Fibroblast of lung (primary cell): ENCODE measurements around the gene R3HDM4. TPM values are rescaled to one million over a fixed set of nuclear protein-coding genes. Genes with fewer than 3 reads are reported as not detected.

Source experiments
- DNase-seq, 2 donors: peaks; one replicate each; pipeline versions ENCODE4 v3.0.0 to v3.0.0-alpha.2; 2010; ENCODE audit warnings: low read depth in 2 of 2
- H2AFZ ChIP-seq: 2 replicates; pipeline ENCODE4 v1.5.1; 2012; ENCODE audit warnings: low read length, control low read depth, inconsistent platforms
- H3K27ac ChIP-seq: 2 replicates; pipeline ENCODE4 v1.5.1; 2011; ENCODE audit warnings: low read length, control low read depth; ENCODE audit not compliant: insufficient read depth
- H3K27me3 ChIP-seq: 2 replicates; pipeline ENCODE4 v1.5.1; 2011; ENCODE audit warnings: mild to moderate bottlenecking, low read length; ENCODE audit not compliant: control insufficient read depth, insufficient read depth
- H3K36me3 ChIP-seq: 2 replicates; pipeline ENCODE4 v1.5.1; 2011; ENCODE audit warnings: low read length; ENCODE audit not compliant: control insufficient read depth, insufficient read depth
- H3K4me1 ChIP-seq: 2 replicates; pipeline ENCODE4 v1.5.1; 2011; ENCODE audit warnings: low read length; ENCODE audit not compliant: control insufficient read depth, insufficient read depth; ENCODE audit errors: extremely low read depth
- H3K4me2 ChIP-seq: 2 replicates; pipeline ENCODE4 v1.5.1; 2011; ENCODE audit warnings: low read length, control low read depth; ENCODE audit not compliant: insufficient read depth; ENCODE audit errors: extremely low read depth
- H3K4me3 ChIP-seq, 4 experiments: fragments of 200-600 bp in 1 of 4; sonication (generic) in 1 of 4; replicated peaks in 1 of 4; 2 replicates each; pipeline ENCODE4 v1.5.1; 2011 to 2016; ENCODE audit warnings: low read length in 4 of 4, low read depth in 3 of 4, mild to moderate bottlenecking in 3 of 4, control low read depth in 2 of 4, inconsistent platforms in 1 of 4, mixed read lengths in 1 of 4; ENCODE audit not compliant: insufficient read depth in 1 of 4; ENCODE audit errors: control extremely low read depth in 1 of 4
- H3K79me2 ChIP-seq: 2 replicates; pipeline ENCODE4 v1.5.1; 2012; ENCODE audit warnings: mild to moderate bottlenecking, low read length, inconsistent platforms; ENCODE audit not compliant: control insufficient read depth, insufficient read depth
- H3K9ac ChIP-seq: 2 replicates; pipeline ENCODE4 v1.5.1; 2011; ENCODE audit warnings: mild to moderate bottlenecking, low read length, control low read depth; ENCODE audit not compliant: insufficient read depth
- H3K9me3 ChIP-seq: 2 replicates; pipeline ENCODE4 v1.5.1; 2012; ENCODE audit warnings: low read depth, low read length; ENCODE audit not compliant: control insufficient read depth, insufficient read depth
- H4K20me1 ChIP-seq: 2 replicates; pipeline ENCODE4 v1.5.1; 2011; ENCODE audit warnings: low read length; ENCODE audit not compliant: control insufficient read depth, insufficient read depth; ENCODE audit errors: extremely low read depth
- EZH2 ChIP-seq: IDR thresholded peaks from 2 replicates; pipeline ENCODE4 v1.5.1; 2012; ENCODE audit warnings: low read length, control low read depth, mild to moderate bottlenecking; ENCODE audit errors: missing control alignments
- polyA plus RNA-seq, 2 donors: library from polyadenylated mRNA; depleted of rRNA in 1 of 2; stranded (reverse) in 1 of 2; unstranded in 1 of 2; fragments of >200 nt; gene quantifications; 2 replicates each; pipeline ENCODE4 v1.2.1, GENCODE V29; 2011 to 2012; ENCODE audit warnings: missing spikeins in 1 of 2
- total RNA-seq: library from RNA; depleted of rRNA; stranded (reverse); fragments of >200 nt; gene quantifications from 2 replicates; pipeline ENCODE4 v1.2.1, GENCODE V29; 2014
- TF ChIP-seq, protein P1 (sequence below), 2 donors: IDR thresholded peaks in 1 of 2; conservative IDR thresholded peaks in 1 of 2; 1 replicate in 1 of 2; 2 replicates in 1 of 2; pipeline ENCODE4 v1.5.1; 2011 to 2012; ENCODE audit warnings: low read length in 2 of 2, control low read depth in 1 of 2, inconsistent platforms in 1 of 2, low read depth in 1 of 2, mild to moderate bottlenecking in 1 of 2

The R3HDM4 gene
- total and polyA plus RNA-seq, 2 donors (not counting 1 experiment from before 2014, with no cell fraction given), result 13.2 to 25.5 TPM

DNA sequence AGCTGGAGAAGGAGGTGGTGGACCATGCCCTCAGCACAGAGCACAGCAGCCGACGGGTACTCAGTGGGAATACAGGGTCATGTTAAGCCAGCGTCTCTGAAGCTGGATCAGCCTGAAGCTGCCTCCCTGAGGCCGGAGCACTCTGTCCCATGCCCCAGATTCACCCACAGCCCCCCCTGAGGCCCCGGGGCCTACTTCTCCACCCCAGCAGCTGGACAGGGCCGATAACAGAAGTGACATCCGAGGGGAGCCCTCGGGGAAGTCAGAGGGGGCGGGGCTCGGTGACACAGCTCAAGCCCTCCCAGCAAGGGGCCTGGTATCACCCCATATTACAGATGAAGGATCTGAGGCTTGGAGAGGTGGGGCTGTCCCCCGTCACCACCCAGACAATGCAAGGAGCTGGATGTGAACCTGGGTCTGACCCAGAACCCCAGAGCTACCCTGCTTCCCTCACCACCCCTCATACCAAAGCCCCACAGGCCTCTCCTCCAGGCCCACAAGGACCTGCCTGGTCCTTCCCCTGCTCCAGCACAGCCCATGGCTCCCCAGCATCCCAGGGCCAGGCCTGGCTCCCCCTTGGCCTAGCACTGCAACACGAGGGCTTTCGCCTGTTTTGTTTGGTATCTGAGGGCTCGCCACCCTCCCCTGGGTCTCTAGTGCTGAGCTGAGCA is 5.7 kb downstream of the R3HDM4 start:
- Histone ChIP-seq H3K27me3 (no peaks in the 10 kb centered on the region), H3K36me3 (no peaks in the 10 kb centered on the region), H3K79me2 (peaks cover 10% of the 10 kb centered on the region), H3K27ac (no peak overlapping the region), H3K4me3 (no peak overlapping the region), H3K4me1 (peaks cover 3% of the 10 kb centered on the region), H3K9ac (no peak overlapping the region), H4K20me1 (no peaks in the 10 kb centered on the region), H2AFZ (no peak overlapping the region), H3K4me2 (no peak overlapping the region), H3K9me3 (no peaks in the 10 kb centered on the region)
- TF ChIP-seq, protein P1, sequence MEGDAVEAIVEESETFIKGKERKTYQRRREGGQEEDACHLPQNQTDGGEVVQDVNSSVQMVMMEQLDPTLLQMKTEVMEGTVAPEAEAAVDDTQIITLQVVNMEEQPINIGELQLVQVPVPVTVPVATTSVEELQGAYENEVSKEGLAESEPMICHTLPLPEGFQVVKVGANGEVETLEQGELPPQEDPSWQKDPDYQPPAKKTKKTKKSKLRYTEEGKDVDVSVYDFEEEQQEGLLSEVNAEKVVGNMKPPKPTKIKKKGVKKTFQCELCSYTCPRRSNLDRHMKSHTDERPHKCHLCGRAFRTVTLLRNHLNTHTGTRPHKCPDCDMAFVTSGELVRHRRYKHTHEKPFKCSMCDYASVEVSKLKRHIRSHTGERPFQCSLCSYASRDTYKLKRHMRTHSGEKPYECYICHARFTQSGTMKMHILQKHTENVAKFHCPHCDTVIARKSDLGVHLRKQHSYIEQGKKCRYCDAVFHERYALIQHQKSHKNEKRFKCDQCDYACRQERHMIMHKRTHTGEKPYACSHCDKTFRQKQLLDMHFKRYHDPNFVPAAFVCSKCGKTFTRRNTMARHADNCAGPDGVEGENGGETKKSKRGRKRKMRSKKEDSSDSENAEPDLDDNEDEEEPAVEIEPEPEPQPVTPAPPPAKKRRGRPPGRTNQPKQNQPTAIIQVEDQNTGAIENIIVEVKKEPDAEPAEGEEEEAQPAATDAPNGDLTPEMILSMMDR (conservative IDR thresholded peaks at IDR 0.05 in 1 of 2, IDR thresholded peaks at IDR 0.05 in 1 of 2; ENCODE audit: low read depth in 1 of 2, low read length in 2 of 2), result no peak
- no peak for TF ChIP-seq EZH2
- DNase-seq, result no peak

DNA sequence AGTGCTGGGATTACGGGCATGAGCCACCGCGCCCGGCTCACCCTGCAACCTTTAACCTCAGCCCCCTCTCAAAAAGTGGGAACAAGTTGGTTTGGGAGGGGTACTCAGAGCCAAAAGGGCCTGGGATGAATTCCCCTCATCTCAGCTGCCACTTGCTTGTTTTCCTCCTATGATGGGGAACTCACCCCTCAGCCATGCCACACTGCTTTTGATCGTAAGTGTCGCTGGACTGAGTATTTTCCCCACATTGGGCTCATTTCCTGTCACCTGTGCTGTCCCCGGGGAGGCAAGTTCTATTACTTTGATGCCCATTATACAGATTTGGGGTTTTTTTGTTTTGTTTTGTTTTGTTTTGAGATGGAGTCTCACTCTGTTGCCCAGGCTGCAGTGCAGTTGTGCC is 6.5 kb downstream of the R3HDM4 start:
- Histone ChIP-seq H3K9me3 (no peaks in the 10 kb centered on the region), H3K36me3 (peaks cover 3% of the 10 kb centered on the region), H2AFZ (no peak overlapping the region), H3K27me3 (no peaks in the 10 kb centered on the region), H4K20me1 (no peaks in the 10 kb centered on the region), H3K27ac (no peak overlapping the region), H3K9ac (no peak overlapping the region), H3K4me1 (peaks cover 3% of the 10 kb centered on the region), H3K79me2 (peaks cover 8% of the 10 kb centered on the region), H3K4me2 (no peak overlapping the region), H3K4me3 (no peak overlapping the region)
- TF ChIP-seq, protein P1 (conservative IDR thresholded peaks at IDR 0.05 in 1 of 2, IDR thresholded peaks at IDR 0.05 in 1 of 2; ENCODE audit: low read depth in 1 of 2, low read length in 2 of 2), result no peak
- TF ChIP-seq EZH2, result no peak
- no peak for DNase-seq

DNA sequence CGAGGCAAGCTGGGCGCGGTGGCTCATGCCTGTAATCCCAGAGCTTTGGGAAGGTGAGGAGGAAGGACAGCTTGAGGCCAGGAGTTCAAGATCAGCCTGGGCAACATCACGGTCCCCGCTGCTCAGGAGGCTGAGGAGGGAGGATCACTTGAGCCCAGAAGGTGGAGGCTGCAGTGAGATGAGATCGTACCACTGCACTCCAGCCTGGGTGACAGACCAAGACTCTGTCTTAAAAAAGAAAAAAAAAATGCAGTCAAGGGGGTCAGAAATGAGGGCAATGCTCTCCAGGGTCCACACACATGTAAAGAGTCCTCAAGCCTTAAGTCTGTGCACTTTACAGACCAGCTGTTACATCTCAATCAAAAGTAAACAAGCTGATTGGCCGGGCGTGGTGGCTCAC is 8.5 kb downstream of the R3HDM4 start:
- Histone ChIP-seq H3K9me3 (no peaks in the 10 kb centered on the region), H2AFZ (no peak overlapping the region), H3K79me2 (peaks cover 5% of the 10 kb centered on the region), H3K9ac (no peak overlapping the region), H3K4me2 (no peak overlapping the region), H4K20me1 (no peaks in the 10 kb centered on the region), H3K36me3 (peaks cover 10% of the 10 kb centered on the region), H3K27me3 (no peaks in the 10 kb centered on the region), H3K4me3 (no peak overlapping the region), H3K27ac (no peak overlapping the region), H3K4me1 (peaks cover 3% of the 10 kb centered on the region)
- TF ChIP-seq, protein P1 (conservative IDR thresholded peaks at IDR 0.05 in 1 of 2, IDR thresholded peaks at IDR 0.05 in 1 of 2; ENCODE audit: low read depth in 1 of 2, low read length in 2 of 2), result no peak
- no peak for TF ChIP-seq EZH2
- no peak for DNase-seq
